Measurements from ENCODE around the gene THSD8. TPM values are rescaled to one million over a fixed set of nuclear protein-coding genes. Genes with fewer than 3 reads are reported as not detected.
A peak's percentile ranks its signal among the peaks of the same experiment; 100 is the strongest.

Gene THSD8
- total and polyA plus RNA-seq, 2 donors (not counting 1 experiment from before 2014, with no cell fraction given): not detected

DNA sequence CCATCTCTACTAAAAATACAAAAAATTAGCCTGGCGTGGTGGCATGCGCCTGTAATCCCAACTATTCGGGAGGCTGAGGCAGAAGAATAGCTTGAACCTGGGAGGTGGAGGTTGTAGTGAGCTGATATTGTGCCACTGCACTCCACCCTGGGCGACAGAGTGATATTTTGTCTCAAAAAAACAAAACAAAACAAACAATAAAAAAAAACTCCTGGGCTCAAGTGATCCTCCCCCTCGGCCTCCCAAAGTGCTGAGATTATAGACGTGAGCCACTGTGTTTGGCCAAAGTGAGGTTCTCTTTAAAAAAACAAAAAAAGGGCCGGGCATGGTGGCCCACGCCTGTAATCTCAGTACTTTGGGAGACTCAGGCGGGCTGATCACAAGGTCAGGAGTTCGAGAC, 14.4 kb upstream of the THSD8 start:
- H3K9ac ChIP-seq (ENCODE audit: low read length): no peak overlapping the region
- no peak overlapping the region for H3K4me3 ChIP-seq (ENCODE audit: control extremely low read depth in 1 of 5, extremely low read depth in 1 of 5, insufficient read depth in 1 of 5, low read depth in 2 of 5, low read length in 4 of 5)
- no peaks in the 10 kb centered on the region for H3K9me3 ChIP-seq (ENCODE audit: control extremely low read depth in 1 of 3, control insufficient read depth in 2 of 3, insufficient read depth in 1 of 3, low read length in 2 of 3)
- ATAC-seq (ENCODE audit: low read depth) (no peak), DNase-seq (no peak)
- 62% methylated on average over 4 of the region's 10 CpGs for WGBS (ENCODE audit: insufficient coverage)
- intact Hi-C loops (cut with micrococcal nuclease): loop anchor here (5.0 kb wide), 1 partner anchor 1205 kb away; no protein-coding TSS in a partner anchor
- TF ChIP-seq, protein P1, sequence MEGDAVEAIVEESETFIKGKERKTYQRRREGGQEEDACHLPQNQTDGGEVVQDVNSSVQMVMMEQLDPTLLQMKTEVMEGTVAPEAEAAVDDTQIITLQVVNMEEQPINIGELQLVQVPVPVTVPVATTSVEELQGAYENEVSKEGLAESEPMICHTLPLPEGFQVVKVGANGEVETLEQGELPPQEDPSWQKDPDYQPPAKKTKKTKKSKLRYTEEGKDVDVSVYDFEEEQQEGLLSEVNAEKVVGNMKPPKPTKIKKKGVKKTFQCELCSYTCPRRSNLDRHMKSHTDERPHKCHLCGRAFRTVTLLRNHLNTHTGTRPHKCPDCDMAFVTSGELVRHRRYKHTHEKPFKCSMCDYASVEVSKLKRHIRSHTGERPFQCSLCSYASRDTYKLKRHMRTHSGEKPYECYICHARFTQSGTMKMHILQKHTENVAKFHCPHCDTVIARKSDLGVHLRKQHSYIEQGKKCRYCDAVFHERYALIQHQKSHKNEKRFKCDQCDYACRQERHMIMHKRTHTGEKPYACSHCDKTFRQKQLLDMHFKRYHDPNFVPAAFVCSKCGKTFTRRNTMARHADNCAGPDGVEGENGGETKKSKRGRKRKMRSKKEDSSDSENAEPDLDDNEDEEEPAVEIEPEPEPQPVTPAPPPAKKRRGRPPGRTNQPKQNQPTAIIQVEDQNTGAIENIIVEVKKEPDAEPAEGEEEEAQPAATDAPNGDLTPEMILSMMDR (IDR thresholded peaks at IDR 0.05): no peak
- H3K36me3 ChIP-seq (replicated peaks in 1 of 2; ENCODE audit: control extremely low read depth in 1 of 2, control insufficient read depth in 1 of 2, extremely low read depth in 1 of 2, insufficient read depth in 2 of 2, low read length in 1 of 2): peaks cover 0 to under 1% of the 10 kb centered on the region in 2 experiments
- Mint-ChIP-seq H3K27ac (peak overlapping the region; percentile 92), H3K4me1 (peaks cover 38% of the 10 kb centered on the region), H3K4me3 (peak overlapping the region; percentile 15), H3K27me3 (no peaks in the 10 kb centered on the region), H3K9me3 (ENCODE audit: insufficient read depth) (no peaks in the 10 kb centered on the region)
- H3K27me3 ChIP-seq (replicated peaks in 1 of 4; ENCODE audit: control extremely low read depth in 1 of 4, control insufficient read depth in 3 of 4, insufficient read depth in 4 of 4, low read length in 3 of 4): no peaks in the 10 kb centered on the region
- peaks cover 12% of the 10 kb centered on the region for H3K79me2 ChIP-seq (ENCODE audit: control insufficient read depth, insufficient read depth, low read length)
- peak overlapping the region; percentile 92 to 97 for H3K27ac ChIP-seq (ENCODE audit: low read length in 2 of 2)
- no peak overlapping the region for H2AFZ ChIP-seq (ENCODE audit: insufficient read depth, low read depth, low read length, poor library complexity, severe bottlenecking)
- POLR2A ChIA-PET: interaction anchor here (1.0 to 4.5 kb wide), 4 partner anchors 9 to 58 kb away, joined by 5 to 36 read pairs (median 6); no protein-coding TSS in a partner anchor
- H3K4me1 ChIP-seq (ENCODE audit: control insufficient read depth in 2 of 2, insufficient read depth in 2 of 2, low read length in 2 of 2): peaks cover 67 to 78% of the 10 kb centered on the region in 2 donors
- CTCF ChIA-PET: interaction anchor here (3.9 to 5.0 kb wide), 2 partner anchors 9 to 10 kb away, joined by 28 to 65 read pairs; no protein-coding TSS in a partner anchor
- peaks cover 12% of the 10 kb centered on the region for H4K20me1 ChIP-seq (ENCODE audit: control insufficient read depth, insufficient read depth, low read length, poor library complexity, severe bottlenecking)
- no peak overlapping the region for H3K4me2 ChIP-seq (replicated peaks; ENCODE audit: low read depth, low read length, poor library complexity, severe bottlenecking)

DNA sequence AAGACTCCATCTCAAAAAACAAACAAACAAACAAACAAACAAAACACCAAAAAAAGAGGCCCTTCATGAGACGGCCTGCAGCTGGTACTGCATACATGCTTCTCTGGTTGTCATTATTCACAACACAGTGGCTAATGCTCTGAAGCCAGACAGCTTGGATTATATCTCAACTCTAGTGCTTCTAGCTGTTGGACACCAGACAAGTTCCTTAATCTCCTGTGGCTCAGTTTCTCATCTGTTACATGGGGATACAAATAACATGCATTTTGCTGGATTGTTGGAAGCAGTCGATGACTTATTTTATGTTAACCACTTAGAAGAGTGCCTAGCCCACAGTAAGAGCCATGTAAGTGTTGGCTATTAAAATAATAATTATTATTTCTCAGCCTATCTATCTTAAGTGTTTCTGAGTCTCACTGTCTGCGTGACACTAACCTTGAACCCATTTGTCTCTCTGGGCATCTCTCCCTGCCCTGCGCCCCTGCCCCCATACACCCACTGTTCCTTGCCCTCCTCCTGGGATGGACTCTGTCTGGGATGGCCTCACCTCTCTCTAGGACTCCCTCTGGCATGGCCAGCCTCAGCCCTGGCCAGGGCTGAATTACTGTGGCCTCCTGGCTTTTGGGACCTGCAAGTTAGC, 13.7 kb upstream of the THSD8 start:
- H3K4me1 Mint-ChIP-seq: peaks cover 38% of the 10 kb centered on the region
- ChIA-PET CTCF (interaction anchor here (0.5 to 5.0 kb wide), 4 partner anchors 8 to 189 kb away, joined by 3 to 65 read pairs (median 16); no protein-coding TSS in a partner anchor), POLR2A (interaction anchor here (0.7 to 4.5 kb wide), 5 partner anchors 11 to 363 kb away, joined by 3 to 36 read pairs (median 5); partner anchors contain the start of gene FBXW9)
- H3K9ac ChIP-seq (ENCODE audit: low read length): peak overlapping the region; percentile 86
- no peak for TF ChIP-seq EZH2 (IDR thresholded peaks at IDR 0.05; ENCODE audit: borderline replicate concordance, insufficient read depth, low read depth, low read length, poor library complexity, severe bottlenecking)
- TF ChIP-seq, protein P1 (IDR thresholded peaks at IDR 0.05): no peak
- peaks cover 19% of the 10 kb centered on the region for H3K79me2 ChIP-seq (ENCODE audit: control insufficient read depth, insufficient read depth, low read length)
- no peak for ATAC-seq (ENCODE audit: low read depth)
- peaks cover 0 to 4% of the 10 kb centered on the region in 2 experiments for H3K36me3 ChIP-seq (replicated peaks in 1 of 2; ENCODE audit: control extremely low read depth in 1 of 2, control insufficient read depth in 1 of 2, extremely low read depth in 1 of 2, insufficient read depth in 2 of 2, low read length in 1 of 2)
- H4K20me1 ChIP-seq (ENCODE audit: control insufficient read depth, insufficient read depth, low read length, poor library complexity, severe bottlenecking): peaks cover 19% of the 10 kb centered on the region
- no peak for DNase-seq
- intact Hi-C loops (cut with micrococcal nuclease): loop anchor here (5.0 kb wide), 1 partner anchor 1206 kb away; no protein-coding TSS in a partner anchor
- 67% methylated on average over 2 of the region's 4 CpGs for WGBS (ENCODE audit: insufficient coverage)
- H3K4me3 Mint-ChIP-seq: peak overlapping the region; percentile 92
- H3K27me3 Mint-ChIP-seq: no peaks in the 10 kb centered on the region
- no peaks in the 10 kb centered on the region for H3K9me3 ChIP-seq (ENCODE audit: control extremely low read depth in 1 of 3, control insufficient read depth in 2 of 3, insufficient read depth in 1 of 3, low read length in 2 of 3)
- H3K9me3 Mint-ChIP-seq (ENCODE audit: insufficient read depth): no peaks in the 10 kb centered on the region
- H3K4me3 ChIP-seq (ENCODE audit: control extremely low read depth in 1 of 5, extremely low read depth in 1 of 5, insufficient read depth in 1 of 5, low read depth in 2 of 5, low read length in 4 of 5): peak overlapping the region in 3 of 5 experiments; percentile 56 to 99 (median 81)
- H3K27ac Mint-ChIP-seq: peak overlapping the region; percentile 97
- H2AFZ ChIP-seq (ENCODE audit: insufficient read depth, low read depth, low read length, poor library complexity, severe bottlenecking): no peak overlapping the region
- peak overlapping the region; percentile 95 to 97 for H3K27ac ChIP-seq (ENCODE audit: low read length in 2 of 2)
- peak overlapping the region; percentile 91 for H3K4me2 ChIP-seq (replicated peaks; ENCODE audit: low read depth, low read length, poor library complexity, severe bottlenecking)
- H3K27me3 ChIP-seq (replicated peaks in 1 of 4; ENCODE audit: control extremely low read depth in 1 of 4, control insufficient read depth in 3 of 4, insufficient read depth in 4 of 4, low read length in 3 of 4): no peaks in the 10 kb centered on the region
- H3K4me1 ChIP-seq (ENCODE audit: control insufficient read depth in 2 of 2, insufficient read depth in 2 of 2, low read length in 2 of 2): peaks cover 62 to 72% of the 10 kb centered on the region in 2 donors
